Left lobe of liver (tissue), 2 donors: ENCODE measurements around the gene RFT1. TPM values are rescaled to one million over a fixed set of nuclear protein-coding genes. Genes with fewer than 3 reads are reported as not detected.

Experiments
- ATAC-seq: fragments of 200-7000 bp; cut with Tn5 transposase; one replicate; pipeline ENCODE4 v1.9.1; 2020; ENCODE audit warnings: mild to moderate bottlenecking, moderate library complexity
- DNase-seq: peaks from one replicate; pipeline ENCODE4 v3.0.0-alpha.2; 2020; ENCODE audit warnings: low spot score
- total RNA-seq: library from RNA; stranded (reverse); gene quantifications from one replicate; pipeline ENCODE4 v1.2.1, GENCODE V29; 2021
- donor health status: DM: no; HTN: no; CAD: no; lungs with moderate emphysema.
- donor health status: DM: no; HTN: yes; CAD: no.

RFT1 gene
- total RNA-seq, 1 donor from 2014 or later = 11.8 TPM

DNA sequence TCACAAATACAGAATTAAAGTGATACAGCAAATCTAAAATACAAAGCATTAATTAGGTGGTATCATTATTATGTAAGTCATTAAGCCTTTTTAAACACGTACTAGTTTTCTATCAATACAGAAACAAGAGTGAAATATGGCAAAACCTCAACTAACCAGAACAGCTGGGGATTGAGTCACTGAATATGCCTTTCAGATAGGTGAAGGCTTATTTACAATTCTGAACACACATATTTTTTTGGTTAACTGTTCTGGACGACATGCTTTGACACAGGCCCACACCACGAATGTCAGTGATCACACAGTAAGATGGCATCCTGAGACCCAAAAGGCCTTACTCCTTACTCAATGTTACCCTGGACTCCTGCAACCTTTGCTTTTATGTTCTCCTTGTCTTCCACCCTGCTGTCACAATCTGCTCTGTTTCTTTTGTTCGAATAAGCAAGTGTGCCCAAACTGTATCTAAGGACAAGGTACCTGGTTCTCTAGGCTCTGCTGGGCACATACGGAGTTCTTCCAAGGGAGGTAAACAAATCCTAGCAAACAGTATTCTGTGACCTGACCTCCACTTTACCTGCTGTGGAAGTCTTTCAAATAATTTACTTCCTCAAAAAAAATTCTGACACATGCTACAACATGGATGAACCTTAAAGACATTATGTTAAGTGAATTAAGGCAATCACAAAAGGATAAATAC, 91.4 kb downstream of the RFT1 start:
- peak; percentile 17 for ATAC-seq
- no peak for DNase-seq

Other genes starting within 250 kb of the RFT1 start
- gene STIMATE, start 232.9 kb downstream of the RFT1 start, total RNA-seq = 36.4 TPM
- gene SFMBT1, start 84.4 kb downstream of the RFT1 start, total RNA-seq = 14.0 TPM
- gene PRKCD, start 30.8 kb upstream of the RFT1 start, total RNA-seq = 4.6 TPM
- 109 TPM for gene TKT, start 125.6 kb upstream of the RFT1 start, total RNA-seq
- 5.9 TPM for gene DCP1A, start 217.1 kb upstream of the RFT1 start, total RNA-seq